HEK293 (cell line): Measurements from ENCODE around the gene GON7.

Experiments
- GLIS1 ChIP-seq: fragments of 450-650 bp; formaldehyde crosslinking; IDR thresholded peaks from 2 replicates; pipeline ENCODE4 v1.5.1; 2016; ENCODE audit warnings: missing biosample characterization, missing genetic modification characterization
- ZFP37 ChIP-seq: fragments of 450-650 bp; formaldehyde crosslinking; IDR thresholded peaks from 2 replicates; pipeline ENCODE4 v1.5.1; 2016; ENCODE audit warnings: missing biosample characterization, missing genetic modification characterization
- ZNF174 ChIP-seq: fragments of 450-650 bp; formaldehyde crosslinking; IDR thresholded peaks from 2 replicates; pipeline ENCODE4 v1.5.0; 2017; ENCODE audit warnings: missing biosample characterization, mild to moderate bottlenecking, missing genetic modification characterization
- TF ChIP-seq, protein P1 (sequence below): fragments of 450-650 bp; formaldehyde crosslinking; IDR thresholded peaks from 2 replicates; pipeline ENCODE4 v1.5.1; 2016; ENCODE audit warnings: missing biosample characterization, missing genetic modification characterization
- TF ChIP-seq, protein P2 (sequence below): fragments of 450-650 bp; formaldehyde crosslinking; IDR thresholded peaks from 2 replicates; pipeline ENCODE4 v1.5.1; 2016; ENCODE audit warnings: missing biosample characterization, missing genetic modification characterization

DNA sequence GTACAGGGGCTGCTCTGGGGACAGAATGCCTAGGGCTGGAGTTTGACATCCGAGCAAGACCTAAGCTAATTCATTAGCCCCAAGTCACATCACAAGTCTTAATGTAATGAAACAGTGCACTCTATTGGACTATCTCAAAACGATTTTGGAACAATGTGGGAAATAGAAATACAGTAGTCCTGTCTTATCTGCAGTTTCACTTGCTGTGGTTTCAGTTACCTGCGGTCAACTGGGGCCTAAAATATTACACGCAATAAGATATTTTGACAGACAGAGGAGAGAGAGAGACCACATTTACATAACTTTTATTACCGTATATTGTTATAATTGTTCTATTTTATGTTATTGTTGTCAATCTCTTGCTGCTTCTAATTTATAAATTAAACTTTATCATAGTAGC, 43.3 kb downstream of the GON7 start:
- TF ChIP-seq, protein P1, sequence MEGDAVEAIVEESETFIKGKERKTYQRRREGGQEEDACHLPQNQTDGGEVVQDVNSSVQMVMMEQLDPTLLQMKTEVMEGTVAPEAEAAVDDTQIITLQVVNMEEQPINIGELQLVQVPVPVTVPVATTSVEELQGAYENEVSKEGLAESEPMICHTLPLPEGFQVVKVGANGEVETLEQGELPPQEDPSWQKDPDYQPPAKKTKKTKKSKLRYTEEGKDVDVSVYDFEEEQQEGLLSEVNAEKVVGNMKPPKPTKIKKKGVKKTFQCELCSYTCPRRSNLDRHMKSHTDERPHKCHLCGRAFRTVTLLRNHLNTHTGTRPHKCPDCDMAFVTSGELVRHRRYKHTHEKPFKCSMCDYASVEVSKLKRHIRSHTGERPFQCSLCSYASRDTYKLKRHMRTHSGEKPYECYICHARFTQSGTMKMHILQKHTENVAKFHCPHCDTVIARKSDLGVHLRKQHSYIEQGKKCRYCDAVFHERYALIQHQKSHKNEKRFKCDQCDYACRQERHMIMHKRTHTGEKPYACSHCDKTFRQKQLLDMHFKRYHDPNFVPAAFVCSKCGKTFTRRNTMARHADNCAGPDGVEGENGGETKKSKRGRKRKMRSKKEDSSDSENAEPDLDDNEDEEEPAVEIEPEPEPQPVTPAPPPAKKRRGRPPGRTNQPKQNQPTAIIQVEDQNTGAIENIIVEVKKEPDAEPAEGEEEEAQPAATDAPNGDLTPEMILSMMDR (tag by site-specific recombination): no peak
- TF ChIP-seq ZNF174 (tag by site-specific recombination) (no peak), ZFP37 (no peak), GLIS1 (tag by site-specific recombination) (no peak)
- TF ChIP-seq, protein P2, sequence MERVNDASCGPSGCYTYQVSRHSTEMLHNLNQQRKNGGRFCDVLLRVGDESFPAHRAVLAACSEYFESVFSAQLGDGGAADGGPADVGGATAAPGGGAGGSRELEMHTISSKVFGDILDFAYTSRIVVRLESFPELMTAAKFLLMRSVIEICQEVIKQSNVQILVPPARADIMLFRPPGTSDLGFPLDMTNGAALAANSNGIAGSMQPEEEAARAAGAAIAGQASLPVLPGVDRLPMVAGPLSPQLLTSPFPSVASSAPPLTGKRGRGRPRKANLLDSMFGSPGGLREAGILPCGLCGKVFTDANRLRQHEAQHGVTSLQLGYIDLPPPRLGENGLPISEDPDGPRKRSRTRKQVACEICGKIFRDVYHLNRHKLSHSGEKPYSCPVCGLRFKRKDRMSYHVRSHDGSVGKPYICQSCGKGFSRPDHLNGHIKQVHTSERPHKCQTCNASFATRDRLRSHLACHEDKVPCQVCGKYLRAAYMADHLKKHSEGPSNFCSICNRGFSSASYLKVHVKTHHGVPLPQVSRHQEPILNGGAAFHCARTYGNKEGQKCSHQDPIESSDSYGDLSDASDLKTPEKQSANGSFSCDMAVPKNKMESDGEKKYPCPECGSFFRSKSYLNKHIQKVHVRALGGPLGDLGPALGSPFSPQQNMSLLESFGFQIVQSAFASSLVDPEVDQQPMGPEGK (tag by site-specific recombination): no peak
